Astrocyte (in vitro differentiated cells and primary cell): ENCODE data around the gene SGIP1. TPM values are rescaled to one million over a fixed set of nuclear protein-coding genes. Genes with fewer than 3 reads are reported as not detected.

Experiments
- DNase-seq: peaks from one replicate; pipeline ENCODE4 v3.0.0-alpha.2; 2010; ENCODE audit warnings: low read depth
- FAIRE-seq: peaks from 2 replicates; lab custom pipeline; 2011; peaks lifted over from hg19 to GRCh38; lab: Jason Lieb, UNC
- H2AFZ ChIP-seq: 2 replicates; pipeline ENCODE4 v1.6.0; 2012; ENCODE audit warnings: low read depth, low read length, inconsistent platforms
- H3K27ac ChIP-seq: 2 replicates; pipeline ENCODE4 v1.5.1; 2011; ENCODE audit warnings: low read depth, low read length, inconsistent platforms
- H3K27me3 ChIP-seq: 2 replicates; pipeline ENCODE4 v1.6.0; 2011; ENCODE audit warnings: low read length, inconsistent platforms; ENCODE audit not compliant: insufficient read depth
- H3K36me3 ChIP-seq: 2 replicates; pipeline ENCODE4 v1.5.1; 2011; ENCODE audit warnings: low read length, inconsistent platforms; ENCODE audit not compliant: insufficient read depth
- H3K4me1 ChIP-seq: 2 replicates; pipeline ENCODE4 v1.5.1; 2011; ENCODE audit warnings: low read length, inconsistent platforms; ENCODE audit not compliant: insufficient read depth
- H3K4me2 ChIP-seq: 2 replicates; pipeline ENCODE4 v1.6.0; 2012; ENCODE audit warnings: low read length, inconsistent platforms
- H3K4me3 ChIP-seq: 2 replicates; pipeline ENCODE4 v1.5.1; 2011; ENCODE audit warnings: low read depth, mild to moderate bottlenecking, low read length, inconsistent platforms; ENCODE audit not compliant: insufficient read depth
- H3K79me2 ChIP-seq: 2 replicates; pipeline ENCODE4 v1.6.0; 2012; ENCODE audit warnings: mild to moderate bottlenecking, low read length, inconsistent platforms; ENCODE audit not compliant: insufficient read depth
- H3K9ac ChIP-seq: 2 replicates; pipeline ENCODE4 v1.6.0; 2012; ENCODE audit warnings: mild to moderate bottlenecking, low read length, inconsistent platforms
- H3K9me3 ChIP-seq: 2 replicates; pipeline ENCODE4 v1.5.1; 2012; ENCODE audit warnings: low read depth, mild to moderate bottlenecking, low read length, inconsistent platforms; ENCODE audit not compliant: insufficient read depth
- H4K20me1 ChIP-seq: 2 replicates; pipeline ENCODE4 v1.6.0; 2012; ENCODE audit warnings: low read length, inconsistent platforms; ENCODE audit not compliant: insufficient read depth
- H3K27ac Mint-ChIP-seq: one replicate; pipeline ENCODE4 v1.8.0; 2021; ENCODE audit warnings: mild to moderate bottlenecking, mixed read lengths; ENCODE audit not compliant: unreplicated experiment
- H3K27me3 Mint-ChIP-seq: one replicate; pipeline ENCODE4 v1.8.0; 2021; ENCODE audit warnings: low read depth, mixed read lengths; ENCODE audit not compliant: unreplicated experiment
- H3K36me3 Mint-ChIP-seq: one replicate; pipeline ENCODE4 v1.8.0; 2021; ENCODE audit warnings: low read depth, mixed read lengths; ENCODE audit not compliant: unreplicated experiment
- H3K4me1 Mint-ChIP-seq: one replicate; pipeline ENCODE4 v1.8.0; 2021; ENCODE audit warnings: low read depth, mixed read lengths; ENCODE audit not compliant: unreplicated experiment
- H3K4me3 Mint-ChIP-seq: one replicate; pipeline ENCODE4 v1.8.0; 2021; ENCODE audit warnings: mild to moderate bottlenecking, moderate library complexity, mixed read lengths; ENCODE audit not compliant: unreplicated experiment
- H3K9me3 Mint-ChIP-seq: one replicate; pipeline ENCODE4 v1.8.0; 2021; ENCODE audit warnings: mild to moderate bottlenecking, mixed read lengths; ENCODE audit not compliant: unreplicated experiment
- EZH2 ChIP-seq: IDR thresholded peaks from 2 replicates; pipeline ENCODE4 v1.6.1; 2012; ENCODE audit warnings: mild to moderate bottlenecking, low read length, inconsistent platforms; ENCODE audit not compliant: insufficient read depth
- total RNA-seq: library from RNA; stranded (reverse); gene quantifications from 2 replicates; pipeline ENCODE4 v1.2.1, GENCODE V29; 2021
- TF ChIP-seq, protein P1 (sequence below): IDR thresholded peaks from 2 replicates; pipeline ENCODE4 v1.5.1; 2011; ENCODE audit warnings: low read depth, mild to moderate bottlenecking, inconsistent platforms, low read length, moderate library complexity; ENCODE audit not compliant: insufficient read depth

The SGIP1 gene
- total RNA-seq, 1 donor from 2014 or later, result 8.8 TPM

- Histone ChIP-seq H3K79me2 (no peaks in the 10 kb centered on the region), H2AFZ (no peak overlapping the region), H3K4me2 (peak overlapping the region; percentile 77), H3K9me3 (no peaks in the 10 kb centered on the region), H3K9ac (peak overlapping the region; percentile 69), H3K36me3 (no peaks in the 10 kb centered on the region), H3K4me3 (no peak overlapping the region), H3K4me1 (peaks cover 27% of the 10 kb centered on the region), H3K27ac (peak overlapping the region; percentile 92), H4K20me1 (no peaks in the 10 kb centered on the region), H3K27me3 (no peaks in the 10 kb centered on the region)
- H3K27me3 Mint-ChIP-seq, result no peaks in the 10 kb centered on the region
- no peak for TF ChIP-seq EZH2
- TF ChIP-seq, protein P1, sequence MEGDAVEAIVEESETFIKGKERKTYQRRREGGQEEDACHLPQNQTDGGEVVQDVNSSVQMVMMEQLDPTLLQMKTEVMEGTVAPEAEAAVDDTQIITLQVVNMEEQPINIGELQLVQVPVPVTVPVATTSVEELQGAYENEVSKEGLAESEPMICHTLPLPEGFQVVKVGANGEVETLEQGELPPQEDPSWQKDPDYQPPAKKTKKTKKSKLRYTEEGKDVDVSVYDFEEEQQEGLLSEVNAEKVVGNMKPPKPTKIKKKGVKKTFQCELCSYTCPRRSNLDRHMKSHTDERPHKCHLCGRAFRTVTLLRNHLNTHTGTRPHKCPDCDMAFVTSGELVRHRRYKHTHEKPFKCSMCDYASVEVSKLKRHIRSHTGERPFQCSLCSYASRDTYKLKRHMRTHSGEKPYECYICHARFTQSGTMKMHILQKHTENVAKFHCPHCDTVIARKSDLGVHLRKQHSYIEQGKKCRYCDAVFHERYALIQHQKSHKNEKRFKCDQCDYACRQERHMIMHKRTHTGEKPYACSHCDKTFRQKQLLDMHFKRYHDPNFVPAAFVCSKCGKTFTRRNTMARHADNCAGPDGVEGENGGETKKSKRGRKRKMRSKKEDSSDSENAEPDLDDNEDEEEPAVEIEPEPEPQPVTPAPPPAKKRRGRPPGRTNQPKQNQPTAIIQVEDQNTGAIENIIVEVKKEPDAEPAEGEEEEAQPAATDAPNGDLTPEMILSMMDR, result no peak
- no peak for DNase-seq
- H3K27ac Mint-ChIP-seq, result peak overlapping the region; percentile 97
- H3K4me3 Mint-ChIP-seq, result no peak overlapping the region
- no peaks in the 10 kb centered on the region for H3K9me3 Mint-ChIP-seq
- FAIRE-seq, result no peak
- H3K4me1 Mint-ChIP-seq, result peaks cover 30% of the 10 kb centered on the region
- H3K36me3 Mint-ChIP-seq, result no peaks in the 10 kb centered on the region
Observed at GRCh38 chr1:66562561-66562960, 28.6 kb downstream of the SGIP1 start.

DNA sequence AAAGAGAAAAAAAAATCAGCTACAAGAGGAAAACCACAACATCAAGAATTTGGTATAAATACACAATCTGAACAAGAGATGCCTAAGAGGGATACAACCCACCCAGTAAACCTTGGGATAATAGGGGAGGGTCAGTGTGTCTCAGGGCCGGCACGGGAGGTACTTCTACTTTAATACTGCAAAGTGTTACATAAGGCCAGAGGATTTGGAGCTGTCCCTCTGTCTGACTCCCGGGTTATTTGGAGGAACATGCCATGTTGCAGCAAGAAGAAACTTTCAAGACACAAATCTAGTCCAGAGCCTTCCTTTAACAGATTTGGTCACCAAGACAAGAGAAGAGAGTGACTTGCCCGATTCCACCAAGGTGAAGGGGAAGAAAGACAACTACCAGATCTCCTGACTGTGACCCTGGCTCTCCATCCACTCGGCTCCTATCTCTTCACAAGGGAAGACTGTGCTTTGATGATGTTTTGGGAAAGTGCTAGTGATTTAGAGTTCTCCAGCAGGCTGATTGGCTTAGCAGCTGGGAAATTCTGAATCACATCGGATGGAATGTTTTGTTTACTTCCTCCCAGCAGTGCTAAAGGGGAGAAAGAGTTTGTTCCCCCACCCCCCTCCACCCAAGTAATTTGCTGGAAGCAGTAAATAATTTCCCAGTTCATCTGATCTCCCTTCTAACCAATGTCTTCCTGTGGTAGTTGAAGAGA is 29.3 kb downstream of the SGIP1 start:
- Histone ChIP-seq H3K79me2 (peaks cover 3% of the 10 kb centered on the region), H3K9ac (peak overlapping the region; percentile 69)
- H3K4me3 Mint-ChIP-seq, result peak overlapping the region; percentile 51

More for the DNA sequence above, 29.3 kb downstream of the SGIP1 start:
- Histone ChIP-seq H3K36me3 (no peaks in the 10 kb centered on the region), H3K4me2 (peak overlapping the region; percentile 77), H3K4me1 (peaks cover 27% of the 10 kb centered on the region), H3K27ac (peak overlapping the region; percentile 92), H4K20me1 (no peaks in the 10 kb centered on the region), H3K9me3 (no peaks in the 10 kb centered on the region), H2AFZ (peak overlapping the region; percentile 16), H3K4me3 (peak overlapping the region; percentile 29), H3K27me3 (no peaks in the 10 kb centered on the region)
- no peak for TF ChIP-seq EZH2
- TF ChIP-seq, protein P1, result no peak
- DNase-seq (peak; percentile 90), FAIRE-seq (peak; percentile 89)
- peaks cover 3% of the 10 kb centered on the region for H3K9me3 Mint-ChIP-seq
- H3K27me3 Mint-ChIP-seq, result no peaks in the 10 kb centered on the region
- peaks cover 30% of the 10 kb centered on the region for H3K4me1 Mint-ChIP-seq
- peak overlapping the region; percentile 97 for H3K27ac Mint-ChIP-seq
- H3K36me3 Mint-ChIP-seq, result no peaks in the 10 kb centered on the region
